B cell (primary cell): Measurements from ENCODE around the gene POLDIP3.
"Not testable (repeated sequence)": the region's sequence is repeated elsewhere in the genome, so short reads cannot be mapped to it uniquely, and the experiment has no call there.

ENCODE experiments used
- EZH2 ChIP-seq: IDR thresholded peaks from 2 replicates; pipeline ENCODE4 v1.6.1; 2012; ENCODE audit warnings: borderline replicate concordance, low read depth, mild to moderate bottlenecking, moderate library complexity, low read length; ENCODE audit not compliant: insufficient read depth, poor library complexity, severe bottlenecking
- TF ChIP-seq, protein P1 (sequence below): fragments of 200-600 bp; IDR thresholded peaks from one replicate; pipeline ENCODE4 v1.8.0; 2022; ENCODE audit warnings: antibody characterized with exemption, mild to moderate bottlenecking

DNA sequence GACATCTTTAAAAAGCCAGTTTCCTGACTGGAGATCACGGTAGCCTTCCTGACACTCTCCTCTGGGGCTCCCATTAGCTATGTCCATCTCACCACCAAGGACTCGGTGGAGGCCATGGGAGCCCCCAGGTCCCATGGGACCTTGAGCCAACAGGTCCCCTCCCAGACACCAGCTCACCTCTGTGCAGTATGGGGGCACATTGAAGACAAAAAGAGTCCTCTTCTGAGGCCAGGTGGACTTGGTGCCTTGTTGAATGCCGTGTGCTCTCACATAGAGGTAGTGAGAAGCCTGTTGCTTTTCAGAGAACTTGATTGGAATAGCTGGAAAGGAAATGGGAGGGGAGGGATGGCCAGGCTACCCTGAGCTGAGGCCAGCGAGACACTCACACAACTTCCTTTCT, 34.6 kb downstream of the POLDIP3 start:
- TF ChIP-seq, protein P1, sequence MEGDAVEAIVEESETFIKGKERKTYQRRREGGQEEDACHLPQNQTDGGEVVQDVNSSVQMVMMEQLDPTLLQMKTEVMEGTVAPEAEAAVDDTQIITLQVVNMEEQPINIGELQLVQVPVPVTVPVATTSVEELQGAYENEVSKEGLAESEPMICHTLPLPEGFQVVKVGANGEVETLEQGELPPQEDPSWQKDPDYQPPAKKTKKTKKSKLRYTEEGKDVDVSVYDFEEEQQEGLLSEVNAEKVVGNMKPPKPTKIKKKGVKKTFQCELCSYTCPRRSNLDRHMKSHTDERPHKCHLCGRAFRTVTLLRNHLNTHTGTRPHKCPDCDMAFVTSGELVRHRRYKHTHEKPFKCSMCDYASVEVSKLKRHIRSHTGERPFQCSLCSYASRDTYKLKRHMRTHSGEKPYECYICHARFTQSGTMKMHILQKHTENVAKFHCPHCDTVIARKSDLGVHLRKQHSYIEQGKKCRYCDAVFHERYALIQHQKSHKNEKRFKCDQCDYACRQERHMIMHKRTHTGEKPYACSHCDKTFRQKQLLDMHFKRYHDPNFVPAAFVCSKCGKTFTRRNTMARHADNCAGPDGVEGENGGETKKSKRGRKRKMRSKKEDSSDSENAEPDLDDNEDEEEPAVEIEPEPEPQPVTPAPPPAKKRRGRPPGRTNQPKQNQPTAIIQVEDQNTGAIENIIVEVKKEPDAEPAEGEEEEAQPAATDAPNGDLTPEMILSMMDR: not testable (repeated sequence)
- not testable (repeated sequence) for TF ChIP-seq EZH2
